Measurements from ENCODE around the gene TRIM6. TPM values are rescaled to one million over a fixed set of nuclear protein-coding genes. Genes with fewer than 3 reads are reported as not detected.
"Not testable (repeated sequence)": the region's sequence is repeated elsewhere in the genome, so short reads cannot be mapped to it uniquely, and the experiment has no call there.

Gene TRIM6
- total RNA-seq, 1 donor, result 0.42 TPM

GRCh38 chr11:5591613-5592012 lies 4.8 kb upstream of the TRIM6 start:
- peaks cover 5% of the 10 kb centered on the region for H3K4me1 ChIP-seq (ENCODE audit: insufficient read depth, low read length)
- no peaks in the 10 kb centered on the region for H3K27me3 ChIP-seq (ENCODE audit: insufficient read depth, low read length)
- H3K9me3 ChIP-seq (ENCODE audit: low read depth, low read length), result no peaks in the 10 kb centered on the region
- H3K4me3 ChIP-seq (ENCODE audit: low read length), result no peak overlapping the region

GRCh38 chr11:5592615-5593014 lies 3.8 kb upstream of the TRIM6 start:
- peaks cover 10% of the 10 kb centered on the region for H3K4me1 ChIP-seq (ENCODE audit: insufficient read depth, low read length)

GRCh38 chr11:5593146-5593545 lies 3.3 kb upstream of the TRIM6 start:
- Histone ChIP-seq H3K4me3 (ENCODE audit: low read length) (no peak overlapping the region), H3K27me3 (ENCODE audit: insufficient read depth, low read length) (no peaks in the 10 kb centered on the region), H3K9me3 (ENCODE audit: low read depth, low read length) (no peaks in the 10 kb centered on the region), H3K4me1 (ENCODE audit: insufficient read depth, low read length) (peaks cover 10% of the 10 kb centered on the region)

More at GRCh38 chr11:5592615-5593014, 3.8 kb upstream of the TRIM6 start:
- Histone ChIP-seq H3K9me3 (ENCODE audit: low read depth, low read length) (no peaks in the 10 kb centered on the region), H3K27me3 (ENCODE audit: insufficient read depth, low read length) (no peaks in the 10 kb centered on the region), H3K4me3 (ENCODE audit: low read length) (no peak overlapping the region)

GRCh38 chr11:5597953-5598352 lies 1.5 kb downstream of the TRIM6 start:
- no peak overlapping the region for H3K4me3 ChIP-seq (ENCODE audit: low read length)
- H3K27me3 ChIP-seq (ENCODE audit: insufficient read depth, low read length), result no peaks in the 10 kb centered on the region
- H3K4me1 ChIP-seq (ENCODE audit: insufficient read depth, low read length), result peaks cover 10% of the 10 kb centered on the region
- no peaks in the 10 kb centered on the region for H3K9me3 ChIP-seq (ENCODE audit: low read depth, low read length)

GRCh38 chr11:5600374-5600851 lies 4.0 kb downstream of the TRIM6 start:
- no peaks in the 10 kb centered on the region for H3K9me3 ChIP-seq (ENCODE audit: low read depth, low read length)

GRCh38 chr11:5602791-5603190 lies 6.4 kb downstream of the TRIM6 start:
- not testable (repeated sequence) for H3K27me3 ChIP-seq (ENCODE audit: insufficient read depth, low read length); H3K4me3 ChIP-seq (ENCODE audit: low read length); H3K4me1 ChIP-seq (ENCODE audit: insufficient read depth, low read length); H3K9me3 ChIP-seq (ENCODE audit: low read depth, low read length)

More at GRCh38 chr11:5600374-5600851, 4.0 kb downstream of the TRIM6 start:
- peaks cover 10% of the 10 kb centered on the region for H3K4me1 ChIP-seq (ENCODE audit: insufficient read depth, low read length)
- no peak overlapping the region for H3K4me3 ChIP-seq (ENCODE audit: low read length)
- no peaks in the 10 kb centered on the region for H3K27me3 ChIP-seq (ENCODE audit: insufficient read depth, low read length)

- H3K27me3 ChIP-seq (ENCODE audit: insufficient read depth, low read length), result no peaks in the 10 kb centered on the region
- no peaks in the 10 kb centered on the region for H3K4me1 ChIP-seq (ENCODE audit: insufficient read depth, low read length)
- no peaks in the 10 kb centered on the region for H3K9me3 ChIP-seq (ENCODE audit: low read depth, low read length)
- H3K4me3 ChIP-seq (ENCODE audit: low read length), result no peak overlapping the region
Measured at GRCh38 chr11:5603326-5603725, 6.9 kb downstream of the TRIM6 start.

- Histone ChIP-seq H3K9me3 (ENCODE audit: low read depth, low read length) (no peaks in the 10 kb centered on the region), H3K4me3 (ENCODE audit: low read length) (no peak overlapping the region), H3K27me3 (ENCODE audit: insufficient read depth, low read length) (no peaks in the 10 kb centered on the region), H3K4me1 (ENCODE audit: insufficient read depth, low read length) (no peaks in the 10 kb centered on the region)
Measured at GRCh38 chr11:5604896-5605295, 8.5 kb downstream of the TRIM6 start.

GRCh38 chr11:5605849-5606248 lies 9.4 kb downstream of the TRIM6 start:
- no peaks in the 10 kb centered on the region for H3K27me3 ChIP-seq (ENCODE audit: insufficient read depth, low read length)
- H3K9me3 ChIP-seq (ENCODE audit: low read depth, low read length), result no peaks in the 10 kb centered on the region
- no peaks in the 10 kb centered on the region for H3K4me1 ChIP-seq (ENCODE audit: insufficient read depth, low read length)
- no peak overlapping the region for H3K4me3 ChIP-seq (ENCODE audit: low read length)

GRCh38 chr11:5608808-5609207 lies 12.4 kb downstream of the TRIM6 start:
- H3K27me3 ChIP-seq (ENCODE audit: insufficient read depth, low read length), result no peaks in the 10 kb centered on the region
- no peak overlapping the region for H3K4me3 ChIP-seq (ENCODE audit: low read length)
- no peaks in the 10 kb centered on the region for H3K4me1 ChIP-seq (ENCODE audit: insufficient read depth, low read length)
- no peaks in the 10 kb centered on the region for H3K9me3 ChIP-seq (ENCODE audit: low read depth, low read length)

- Histone ChIP-seq H3K4me1 (ENCODE audit: insufficient read depth, low read length) (no peaks in the 10 kb centered on the region), H3K9me3 (ENCODE audit: low read depth, low read length) (no peaks in the 10 kb centered on the region), H3K27me3 (ENCODE audit: insufficient read depth, low read length) (no peaks in the 10 kb centered on the region), H3K4me3 (ENCODE audit: low read length) (no peak overlapping the region)
Measured at GRCh38 chr11:5610446-5610845, 14.0 kb downstream of the TRIM6 start.

GRCh38 chr11:5611627-5612026 lies 15.2 kb downstream of the TRIM6 start:
- H3K27me3 ChIP-seq (ENCODE audit: insufficient read depth, low read length), result no peaks in the 10 kb centered on the region
- no peaks in the 10 kb centered on the region for H3K4me1 ChIP-seq (ENCODE audit: insufficient read depth, low read length)
- no peaks in the 10 kb centered on the region for H3K9me3 ChIP-seq (ENCODE audit: low read depth, low read length)
- H3K4me3 ChIP-seq (ENCODE audit: low read length), result no peak overlapping the region

GRCh38 chr11:5618807-5619206 lies 22.4 kb downstream of the TRIM6 start:
- no peaks in the 10 kb centered on the region for H3K9me3 ChIP-seq (ENCODE audit: low read depth, low read length)
- no peak overlapping the region for H3K4me3 ChIP-seq (ENCODE audit: low read length)
- H3K4me1 ChIP-seq (ENCODE audit: insufficient read depth, low read length), result peaks cover 1% of the 10 kb centered on the region
- H3K27me3 ChIP-seq (ENCODE audit: insufficient read depth, low read length), result no peaks in the 10 kb centered on the region

GRCh38 chr11:5620651-5621521 lies 24.4 kb downstream of the TRIM6 start:
- peaks cover 17% of the 10 kb centered on the region for H3K4me1 ChIP-seq (ENCODE audit: insufficient read depth, low read length)
- no peaks in the 10 kb centered on the region for H3K9me3 ChIP-seq (ENCODE audit: low read depth, low read length)
- H3K4me3 ChIP-seq (ENCODE audit: low read length), result no peak overlapping the region
- no peaks in the 10 kb centered on the region for H3K27me3 ChIP-seq (ENCODE audit: insufficient read depth, low read length)

- Histone ChIP-seq H3K4me1 (ENCODE audit: insufficient read depth, low read length) (peaks cover 23% of the 10 kb centered on the region), H3K27me3 (ENCODE audit: insufficient read depth, low read length) (no peaks in the 10 kb centered on the region), H3K9me3 (ENCODE audit: low read depth, low read length) (no peaks in the 10 kb centered on the region), H3K4me3 (ENCODE audit: low read length) (no peak overlapping the region)
Measured at GRCh38 chr11:5621580-5621979, 25.1 kb downstream of the TRIM6 start.

GRCh38 chr11:5622802-5623201 lies 26.4 kb downstream of the TRIM6 start:
- Histone ChIP-seq H3K4me3 (ENCODE audit: low read length) (no peak overlapping the region), H3K27me3 (ENCODE audit: insufficient read depth, low read length) (no peaks in the 10 kb centered on the region), H3K9me3 (ENCODE audit: low read depth, low read length) (no peaks in the 10 kb centered on the region), H3K4me1 (ENCODE audit: insufficient read depth, low read length) (peaks cover 35% of the 10 kb centered on the region)
